Measurements from ENCODE around the gene ACP4. TPM values are rescaled to one million over a fixed set of nuclear protein-coding genes. Genes with fewer than 3 reads are reported as not detected.
"Not testable (repeated sequence)": the region's sequence is repeated elsewhere in the genome, so short reads cannot be mapped to it uniquely, and the experiment has no call there.

The ACP4 gene
- total and polyA plus RNA-seq, 3 donors from 2014 or later = 0.43 to 4.0 (median 1.9) TPM

- no peaks in the 10 kb centered on the region for H3K9me3 ChIP-seq
- no peaks in the 10 kb centered on the region for H3K36me3 ChIP-seq (ENCODE audit: low read depth, missing control alignments)
- peak overlapping the region; percentile 78 to 98 for H3K27ac ChIP-seq
- no peak for DNase-seq
- H3K27me3 ChIP-seq = no peaks in the 10 kb centered on the region
- peak overlapping the region; percentile 90 to 99 for H3K4me3 ChIP-seq
- intact Hi-C loops (cut with DNase I; ENCODE audit: low total_unique reads) = no loop called here
- peaks cover 15% of the 10 kb centered on the region for H3K4me1 ChIP-seq
- TF ChIP-seq POLR2A (IDR thresholded peaks at IDR 0.05) (no peak), CTCF (IDR thresholded peaks at IDR 0.05) (no peak)
- 1% methylated on average over 20 to 40 of the region's 40 CpGs for WGBS, 2 donors
These were observed 13.6 kb downstream of the ACP4 start for GRCh38 chr19:50803633-50804419.

- DNase-seq = peak; percentile 100
- H3K4me1 ChIP-seq = peaks cover 15% of the 10 kb centered on the region
- no peaks in the 10 kb centered on the region for H3K9me3 ChIP-seq
- no peaks in the 10 kb centered on the region for H3K27me3 ChIP-seq
- peak overlapping the region; percentile 78 to 98 for H3K27ac ChIP-seq
- peak overlapping the region; percentile 90 to 99 for H3K4me3 ChIP-seq
- WGBS, 2 donors = 0 to 2% methylated on average over 42 to 62 of the region's 62 CpGs
- no peaks in the 10 kb centered on the region for H3K36me3 ChIP-seq (ENCODE audit: low read depth, missing control alignments)
- TF ChIP-seq POLR2A (IDR thresholded peaks at IDR 0.05) (no peak), CTCF (IDR thresholded peaks at IDR 0.05) (no peak)
- intact Hi-C loops (cut with DNase I; ENCODE audit: low total_unique reads) = no loop called here
These were observed 14.4 kb downstream of the ACP4 start for GRCh38 chr19:50804420-50805272.

GRCh38 chr19:50808856-50809255 lies 18.6 kb downstream of the ACP4 start:
- WGBS, 2 donors = 71 to 76% methylated on average over 1 of the region's 1 CpG
- no peaks in the 10 kb centered on the region for H3K9me3 ChIP-seq
- H3K36me3 ChIP-seq (ENCODE audit: low read depth, missing control alignments) = no peaks in the 10 kb centered on the region
- H3K27me3 ChIP-seq = no peaks in the 10 kb centered on the region
- intact Hi-C loops (cut with DNase I; ENCODE audit: low total_unique reads) = no loop called here
- no peak overlapping the region for H3K4me3 ChIP-seq
- DNase-seq = no peak
- no peak for TF ChIP-seq POLR2A (IDR thresholded peaks at IDR 0.05)
- no peak for TF ChIP-seq CTCF (IDR thresholded peaks at IDR 0.05)
- no peaks in the 10 kb centered on the region for H3K4me1 ChIP-seq
- no peak overlapping the region for H3K27ac ChIP-seq

- H3K27ac ChIP-seq; H3K4me1 ChIP-seq; H3K9me3 ChIP-seq; H3K27me3 ChIP-seq; H3K36me3 ChIP-seq (ENCODE audit: low read depth, missing control alignments); DNase-seq; intact Hi-C loops (cut with DNase I; ENCODE audit: low total_unique reads); H3K4me3 ChIP-seq: not testable (repeated sequence)
- 51% methylated on average over 3 of the region's 3 CpGs; no CpG with 5 or more reads in 1 of the 2 donors for WGBS, 2 donors
These were observed 21.5 kb downstream of the ACP4 start for GRCh38 chr19:50811622-50812238.

GRCh38 chr19:50812474-50812873 lies 22.3 kb downstream of the ACP4 start:
- Histone ChIP-seq H3K27ac (no peak overlapping the region), H3K36me3 (ENCODE audit: low read depth, missing control alignments) (no peaks in the 10 kb centered on the region), H3K4me1 (no peaks in the 10 kb centered on the region), H3K9me3 (no peaks in the 10 kb centered on the region), H3K4me3 (no peak overlapping the region), H3K27me3 (no peaks in the 10 kb centered on the region)
- intact Hi-C loops (cut with DNase I; ENCODE audit: low total_unique reads) = no loop called here
- 62 to 74% methylated on average over 3 of the region's 3 CpGs for WGBS, 2 donors
- no peak for TF ChIP-seq CTCF (IDR thresholded peaks at IDR 0.05)
- TF ChIP-seq POLR2A (IDR thresholded peaks at IDR 0.05) = no peak
- no peak for DNase-seq

All from testis (tissue), 3 donors.